OCI-LY7 (cell line): ENCODE data around the gene RGMB.

Experiments used
- EZH2phosphoT487 ChIP-seq: fragments of 200-600 bp; sonication (generic); IDR thresholded peaks from 2 replicates; pipeline ENCODE4 v1.6.1; 2018; ENCODE audit warnings: low read depth, borderline replicate concordance, mild to moderate bottlenecking, mixed run types, antibody characterized with exemption, low read length, moderate library complexity, mixed read lengths
- TF ChIP-seq, protein P1 (sequence below): fragments of 200-600 bp; sonication (generic); conservative IDR thresholded peaks from 2 replicates; pipeline ENCODE4 v1.5.1; 2014; ENCODE audit warnings: mild to moderate bottlenecking, antibody characterized with exemption, low read length, moderate library complexity, mixed read lengths

DNA sequence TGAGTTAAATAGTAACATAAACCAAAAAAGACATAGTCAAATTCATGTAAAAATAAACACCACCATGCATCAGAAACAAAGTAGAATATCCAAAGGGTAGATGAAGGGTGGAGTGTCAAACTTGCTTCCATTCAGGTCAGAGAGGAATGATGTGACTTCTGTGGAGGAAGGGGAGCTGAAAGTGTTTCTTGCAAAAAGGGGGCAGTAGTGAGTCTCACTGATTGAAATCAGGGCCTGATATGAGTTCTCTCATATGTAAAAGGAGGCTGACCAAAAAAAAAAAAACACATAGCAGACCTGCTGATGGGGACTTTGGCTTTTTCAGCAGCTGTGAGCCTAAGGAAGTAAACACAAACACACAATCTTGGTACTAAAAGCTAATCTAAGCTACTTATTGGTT is 38.8 kb upstream of the RGMB start:
- TF ChIP-seq, protein P1, sequence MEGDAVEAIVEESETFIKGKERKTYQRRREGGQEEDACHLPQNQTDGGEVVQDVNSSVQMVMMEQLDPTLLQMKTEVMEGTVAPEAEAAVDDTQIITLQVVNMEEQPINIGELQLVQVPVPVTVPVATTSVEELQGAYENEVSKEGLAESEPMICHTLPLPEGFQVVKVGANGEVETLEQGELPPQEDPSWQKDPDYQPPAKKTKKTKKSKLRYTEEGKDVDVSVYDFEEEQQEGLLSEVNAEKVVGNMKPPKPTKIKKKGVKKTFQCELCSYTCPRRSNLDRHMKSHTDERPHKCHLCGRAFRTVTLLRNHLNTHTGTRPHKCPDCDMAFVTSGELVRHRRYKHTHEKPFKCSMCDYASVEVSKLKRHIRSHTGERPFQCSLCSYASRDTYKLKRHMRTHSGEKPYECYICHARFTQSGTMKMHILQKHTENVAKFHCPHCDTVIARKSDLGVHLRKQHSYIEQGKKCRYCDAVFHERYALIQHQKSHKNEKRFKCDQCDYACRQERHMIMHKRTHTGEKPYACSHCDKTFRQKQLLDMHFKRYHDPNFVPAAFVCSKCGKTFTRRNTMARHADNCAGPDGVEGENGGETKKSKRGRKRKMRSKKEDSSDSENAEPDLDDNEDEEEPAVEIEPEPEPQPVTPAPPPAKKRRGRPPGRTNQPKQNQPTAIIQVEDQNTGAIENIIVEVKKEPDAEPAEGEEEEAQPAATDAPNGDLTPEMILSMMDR: peak; percentile 46; the same call in 1 of the 2 replicates
- TF ChIP-seq EZH2phosphoT487: no peak
